HepG2 (cell line): ENCODE results near the gene SDC4. TPM values are rescaled to one million over a fixed set of nuclear protein-coding genes. Genes with fewer than 3 reads are reported as not detected.

Experiments used
- ELF1 ChIP-seq: sonication (generic); formaldehyde crosslinking; IDR thresholded peaks from 2 replicates; pipeline ENCODE4 v1.4.0; 2020; ENCODE audit warnings: missing genetic modification reagents
- HDAC2 ChIP-seq: sonication (generic); formaldehyde crosslinking; IDR thresholded peaks from 2 replicates; pipeline ENCODE4 v1.4.0; 2020; ENCODE audit warnings: missing genetic modification reagents
- HHEX ChIP-seq: IDR thresholded peaks from 2 replicates; pipeline ENCODE4 v1.6.1; 2016; ENCODE audit warnings: control low read depth
- PLRG1 ChIP-seq: fragments of 450-650 bp; conservative IDR thresholded peaks from 2 replicates; pipeline ENCODE4 v1.6.1; 2016
- SMAD1 ChIP-seq: sonication (generic); formaldehyde crosslinking; IDR thresholded peaks from 2 replicates; pipeline ENCODE4 v1.4.0; 2020; ENCODE audit warnings: missing genetic modification reagents, low read depth, mild to moderate bottlenecking, borderline replicate concordance
- SOX5 ChIP-seq: IDR thresholded peaks from 2 replicates; pipeline ENCODE4 v1.6.1; 2016; ENCODE audit warnings: borderline replicate concordance
- ZBTB38 ChIP-seq: sonication (generic); formaldehyde crosslinking; IDR thresholded peaks from 2 replicates; pipeline ENCODE4 v1.5.1; 2020; ENCODE audit warnings: mild to moderate bottlenecking, missing genetic modification reagents
- ZEB1 ChIP-seq: IDR thresholded peaks from 2 replicates; pipeline ENCODE4 v1.6.1; 2012; ENCODE audit warnings: mild to moderate bottlenecking, low read depth, inconsistent platforms; ENCODE audit not compliant: insufficient replicate concordance
- ZNF160 ChIP-seq: sonication (generic); formaldehyde crosslinking; IDR thresholded peaks from 2 replicates; pipeline ENCODE4 v1.8.0; 2022; ENCODE audit warnings: mild to moderate bottlenecking, inconsistent platforms, missing genetic modification reagents
- ZNF331 ChIP-seq: sonication (generic); formaldehyde crosslinking; IDR thresholded peaks from 2 replicates; pipeline ENCODE4 v1.4.0; 2020; ENCODE audit warnings: missing genetic modification reagents
- ZNF337 ChIP-seq: sonication (generic); formaldehyde crosslinking; IDR thresholded peaks from 2 replicates; pipeline ENCODE4 v1.5.1; 2020; ENCODE audit warnings: missing genetic modification reagents, low read depth, mild to moderate bottlenecking, borderline replicate concordance
- ZNF34 ChIP-seq: sonication (generic); formaldehyde crosslinking; IDR thresholded peaks from 2 replicates; pipeline ENCODE4 v1.4.0; 2020; ENCODE audit warnings: mild to moderate bottlenecking, missing genetic modification reagents, borderline replicate concordance
- ZNF484 ChIP-seq: sonication (generic); formaldehyde crosslinking; IDR thresholded peaks from 2 replicates; pipeline ENCODE4 v1.5.1; 2020; ENCODE audit warnings: mild to moderate bottlenecking, low read depth, missing genetic modification reagents, borderline replicate concordance
- ZNF552 ChIP-seq: sonication (generic); formaldehyde crosslinking; IDR thresholded peaks from 2 replicates; pipeline ENCODE4 v1.9.0; 2022; ENCODE audit warnings: missing genetic modification reagents, mild to moderate bottlenecking, borderline replicate concordance
- ZNF567 ChIP-seq: sonication (generic); formaldehyde crosslinking; IDR thresholded peaks from 2 replicates; pipeline ENCODE4 v1.8.1; 2023; ENCODE audit warnings: mild to moderate bottlenecking, missing genetic modification reagents, borderline replicate concordance
- ZNF839 ChIP-seq: sonication (generic); formaldehyde crosslinking; IDR thresholded peaks from 2 replicates; pipeline ENCODE4 v1.4.0; 2020; ENCODE audit warnings: missing genetic modification reagents, mild to moderate bottlenecking, borderline replicate concordance
- polyA plus RNA-seq, 8 experiments: library from polyadenylated mRNA; depleted of rRNA in 3 of 8; stranded (reverse) in 7 of 8; unstranded in 1 of 8; fragments of >200 nt; fragmentation: Illumina TruSeq in 4 of 8; extraction: Trizol in 4 of 8; gene quantifications; 2 replicates each; pipeline versions ENCODE4 v1.2.1 to v1.2.3, GENCODE V29; 2011 to 2016; ENCODE audit warnings: low read depth in 4 of 8, missing spikeins in 1 of 8, mixed read lengths in 1 of 8; ENCODE audit not compliant: insufficient read depth in 1 of 8
- total RNA-seq, 5 experiments: library from RNA; depleted of rRNA; stranded (reverse); fragments of >200 nt; fragmentation: Illumina TruSeq; extraction: Trizol; gene quantifications; 2 replicates each; pipeline ENCODE4 v1.2.3, GENCODE V29; 2016; ENCODE audit warnings: low read depth in 1 of 5
- TF ChIP-seq, protein P1 (sequence below): sonication (generic); formaldehyde crosslinking; IDR thresholded peaks from 2 replicates; pipeline ENCODE4 v1.5.0; 2020; ENCODE audit warnings: missing genetic modification reagents, mild to moderate bottlenecking, borderline replicate concordance
- TF ChIP-seq, protein P2 (sequence below): sonication (generic); formaldehyde crosslinking; IDR thresholded peaks from 2 replicates; pipeline ENCODE4 v1.8.0; 2022; ENCODE audit warnings: low read depth, missing genetic modification reagents
- TF ChIP-seq, protein P3 (sequence below): sonication (generic); formaldehyde crosslinking; IDR thresholded peaks from 2 replicates; pipeline ENCODE4 v1.9.0; 2021; ENCODE audit warnings: missing genetic modification reagents, borderline replicate concordance
- TF ChIP-seq, protein P4 (sequence below): IDR thresholded peaks from 2 replicates; pipeline ENCODE4 v1.6.1; 2016; ENCODE audit warnings: missing compliant biosample characterization, missing genetic modification reagents, borderline replicate concordance
- TF ChIP-seq, protein P5 (sequence below): sonication (generic); formaldehyde crosslinking; IDR thresholded peaks from 2 replicates; pipeline ENCODE4 v1.4.0; 2020; ENCODE audit warnings: mild to moderate bottlenecking, missing genetic modification reagents

Gene SDC4
- total and polyA plus RNA-seq, 2 of the 13 experiments (the other 11 are each of a cell fraction or from before 2014, with no cell fraction given): 49.0 to 65.1 TPM

DNA sequence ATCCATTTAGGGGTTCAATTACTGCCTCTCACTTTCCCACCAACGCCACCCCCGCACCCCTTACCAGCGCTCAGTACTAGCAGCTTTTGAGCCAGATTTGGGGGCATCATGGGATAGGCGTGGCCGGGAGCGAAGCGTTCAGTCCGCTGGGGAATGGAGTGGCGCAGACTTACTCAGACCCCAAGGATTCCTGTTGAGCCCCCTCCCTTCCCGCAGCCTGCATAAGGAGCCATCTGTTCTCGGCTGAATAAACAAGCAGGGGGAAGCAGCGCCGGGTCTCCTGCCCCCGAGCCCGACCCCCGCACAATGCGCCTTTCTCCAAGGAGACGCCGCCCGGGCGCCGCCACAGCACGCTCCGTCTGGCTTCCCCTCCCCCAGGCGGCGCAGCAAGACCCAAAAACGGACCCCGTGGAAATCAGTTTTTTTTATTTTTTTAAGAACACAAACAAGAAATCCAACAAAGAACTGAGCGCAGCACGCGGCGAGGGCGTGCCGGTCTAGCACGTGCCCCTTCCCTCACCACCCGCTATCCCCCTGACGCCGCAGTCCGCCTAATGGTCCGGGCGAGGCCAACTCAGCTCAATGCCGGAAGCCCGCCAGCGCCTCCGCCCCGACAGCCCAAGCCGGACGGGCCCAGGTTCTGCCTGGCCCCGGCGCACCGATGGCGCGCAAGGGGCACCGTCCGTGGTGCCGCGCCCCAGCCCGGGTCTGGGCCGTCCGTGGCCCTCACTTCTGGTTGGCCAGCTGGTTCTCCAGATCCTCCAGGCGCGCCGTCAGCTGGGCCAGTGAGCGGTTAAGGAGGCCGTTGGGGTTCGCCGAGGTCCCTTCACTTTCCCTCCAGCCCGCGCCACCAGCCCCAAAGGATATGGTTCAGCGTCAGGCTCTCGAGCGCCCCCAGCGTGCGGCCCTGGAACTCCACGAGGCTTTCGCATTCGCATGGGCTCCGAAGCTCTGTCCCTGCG, 54.9 kb downstream of the SDC4 start (continued):
- TF ChIP-seq, protein P1, sequence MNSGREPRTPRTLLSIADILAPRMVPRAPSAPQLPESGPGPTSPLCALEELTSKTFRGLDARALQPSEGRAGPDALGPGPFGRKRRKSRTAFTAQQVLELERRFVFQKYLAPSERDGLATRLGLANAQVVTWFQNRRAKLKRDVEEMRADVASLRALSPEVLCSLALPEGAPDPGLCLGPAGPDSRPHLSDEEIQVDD (CRISPR knock-in tag): no peak
- TF ChIP-seq ZEB1 (no peak), ZBTB38 (peak; percentile 68; the same call in 1 of the 2 replicates), PLRG1 (no peak), HHEX (CRISPR knock-in tag) (no peak), ZNF567 (CRISPR knock-in tag) (no peak), ZNF331 (CRISPR knock-in tag) (peak; percentile 57; the same call in 1 of the 2 replicates), HDAC2 (CRISPR knock-in tag) (no peak), ZNF484 (CRISPR knock-in tag) (no peak), ZNF552 (CRISPR knock-in tag) (no peak), ZNF839 (CRISPR knock-in tag) (peak; percentile 65; the same call in 1 of the 2 replicates), ZNF160 (CRISPR knock-in tag) (no peak; the same call in 1 of the 2 replicates), SOX5 (CRISPR knock-in tag) (no peak), ZNF337 (CRISPR knock-in tag) (no peak), ELF1 (CRISPR knock-in tag) (0 out of 2 replicates have a peak, but pooled peaks have one; percentile 6), SMAD1 (CRISPR knock-in tag) (0 out of 2 replicates have a peak, but pooled peaks have one; percentile 49), ZNF34 (peak; percentile 87; the same call in 1 of the 2 replicates)
- TF ChIP-seq, protein P2, sequence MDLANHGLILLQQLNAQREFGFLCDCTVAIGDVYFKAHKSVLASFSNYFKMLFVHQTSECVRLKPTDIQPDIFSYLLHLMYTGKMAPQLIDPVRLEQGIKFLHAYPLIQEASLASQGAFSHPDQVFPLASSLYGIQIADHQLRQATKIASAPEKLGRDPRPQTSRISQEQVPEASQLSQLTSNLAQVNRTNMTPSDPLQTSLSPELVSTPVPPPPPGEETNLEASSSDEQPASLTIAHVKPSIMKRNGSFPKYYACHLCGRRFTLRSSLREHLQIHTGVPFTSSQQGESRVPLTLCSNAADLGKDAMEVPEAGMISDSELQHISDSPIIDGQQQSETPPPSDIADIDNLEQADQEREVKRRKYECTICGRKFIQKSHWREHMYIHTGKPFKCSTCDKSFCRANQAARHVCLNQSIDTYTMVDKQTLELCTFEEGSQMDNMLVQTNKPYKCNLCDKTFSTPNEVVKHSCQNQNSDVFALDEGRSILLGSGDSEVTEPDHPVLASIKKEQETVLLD: no peak
- TF ChIP-seq, protein P3, sequence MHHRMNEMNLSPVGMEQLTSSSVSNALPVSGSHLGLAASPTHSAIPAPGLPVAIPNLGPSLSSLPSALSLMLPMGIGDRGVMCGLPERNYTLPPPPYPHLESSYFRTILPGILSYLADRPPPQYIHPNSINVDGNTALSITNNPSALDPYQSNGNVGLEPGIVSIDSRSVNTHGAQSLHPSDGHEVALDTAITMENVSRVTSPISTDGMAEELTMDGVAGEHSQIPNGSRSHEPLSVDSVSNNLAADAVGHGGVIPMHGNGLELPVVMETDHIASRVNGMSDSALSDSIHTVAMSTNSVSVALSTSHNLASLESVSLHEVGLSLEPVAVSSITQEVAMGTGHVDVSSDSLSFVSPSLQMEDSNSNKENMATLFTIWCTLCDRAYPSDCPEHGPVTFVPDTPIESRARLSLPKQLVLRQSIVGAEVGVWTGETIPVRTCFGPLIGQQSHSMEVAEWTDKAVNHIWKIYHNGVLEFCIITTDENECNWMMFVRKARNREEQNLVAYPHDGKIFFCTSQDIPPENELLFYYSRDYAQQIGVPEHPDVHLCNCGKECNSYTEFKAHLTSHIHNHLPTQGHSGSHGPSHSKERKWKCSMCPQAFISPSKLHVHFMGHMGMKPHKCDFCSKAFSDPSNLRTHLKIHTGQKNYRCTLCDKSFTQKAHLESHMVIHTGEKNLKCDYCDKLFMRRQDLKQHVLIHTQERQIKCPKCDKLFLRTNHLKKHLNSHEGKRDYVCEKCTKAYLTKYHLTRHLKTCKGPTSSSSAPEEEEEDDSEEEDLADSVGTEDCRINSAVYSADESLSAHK (CRISPR knock-in tag): no peak
- TF ChIP-seq, protein P4, sequence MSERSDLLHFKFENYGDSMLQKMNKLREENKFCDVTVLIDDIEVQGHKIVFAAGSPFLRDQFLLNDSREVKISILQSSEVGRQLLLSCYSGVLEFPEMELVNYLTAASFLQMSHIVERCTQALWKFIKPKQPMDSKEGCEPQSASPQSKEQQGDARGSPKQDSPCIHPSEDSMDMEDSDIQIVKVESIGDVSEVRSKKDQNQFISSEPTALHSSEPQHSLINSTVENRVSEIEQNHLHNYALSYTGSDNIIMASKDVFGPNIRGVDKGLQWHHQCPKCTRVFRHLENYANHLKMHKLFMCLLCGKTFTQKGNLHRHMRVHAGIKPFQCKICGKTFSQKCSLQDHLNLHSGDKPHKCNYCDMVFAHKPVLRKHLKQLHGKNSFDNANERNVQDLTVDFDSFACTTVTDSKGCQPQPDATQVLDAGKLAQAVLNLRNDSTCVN: no peak
- TF ChIP-seq, protein P5, sequence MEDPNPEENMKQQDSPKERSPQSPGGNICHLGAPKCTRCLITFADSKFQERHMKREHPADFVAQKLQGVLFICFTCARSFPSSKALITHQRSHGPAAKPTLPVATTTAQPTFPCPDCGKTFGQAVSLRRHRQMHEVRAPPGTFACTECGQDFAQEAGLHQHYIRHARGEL (CRISPR knock-in tag): no peak
